ENCODE measurements around the gene MLLT10. TPM values are rescaled to one million over a fixed set of nuclear protein-coding genes. Genes with fewer than 3 reads are reported as not detected.
A peak's percentile ranks its signal among the peaks of the same experiment; 100 is the strongest.

The MLLT10 gene
- total RNA-seq, 1 experiment from 2014 or later: 72.3 TPM

DNA sequence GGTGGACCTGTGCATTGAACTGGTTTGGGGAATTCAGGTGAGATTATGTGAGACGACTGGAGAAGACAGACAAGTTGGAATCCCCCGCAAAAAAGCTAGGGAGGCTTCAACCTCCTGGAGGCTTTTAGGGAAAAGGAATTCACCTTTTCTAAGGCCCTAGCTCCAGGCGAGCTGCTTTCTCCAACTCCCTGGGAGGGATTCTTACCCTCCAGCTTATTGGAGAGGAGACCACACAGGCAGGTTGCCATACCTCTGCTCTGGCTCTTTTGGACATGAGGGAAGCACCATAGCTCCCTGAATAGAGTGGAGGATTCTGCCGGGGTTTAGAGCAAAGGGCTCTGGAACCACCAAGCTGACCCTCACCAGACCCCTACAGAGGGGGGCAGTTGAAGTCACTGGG, 213.8 kb downstream of the MLLT10 start:
- H3K18ac ChIP-seq (ENCODE audit: insufficient read length, low read depth, low read length): no peak overlapping the region
- Mint-ChIP-seq H3K27me3 (ENCODE audit: low read depth) (no peaks in the 10 kb centered on the region; the same call in 1 of the 2 replicates), H3K4me1 (peaks cover 58 to 69% of the 10 kb centered on the region in 2 experiments), H3K9me3 (no peaks in the 10 kb centered on the region), H3K27ac (peak overlapping the region; percentile 29 to 93 (median 75); a peak in 6 of 7 replicates), H3K4me3 (no peak overlapping the region), H3K36me3 (ENCODE audit: insufficient read depth in 1 of 3, low read depth in 3 of 3) (peaks cover 6 to 37% (median 27%) of the 10 kb centered on the region in 3 experiments)
- peaks cover 14% of the 10 kb centered on the region; the same call in 1 of the 2 replicates for H3K4me1 ChIP-seq (ENCODE audit: insufficient read depth, low read length)
- H3K79me2 ChIP-seq (ENCODE audit: insufficient read depth, low read length): no peaks in the 10 kb centered on the region; the same call in 1 of the 2 replicates
- no peak overlapping the region for H3K56ac ChIP-seq (ENCODE audit: insufficient read length, low read depth, low read length)
- no peak overlapping the region for H4K91ac ChIP-seq (ENCODE audit: insufficient read length, low read depth, low read length)
- H3K9ac ChIP-seq (ENCODE audit: extremely low read depth, insufficient read length, low read length): no peak overlapping the region
- H3K23me2 ChIP-seq (ENCODE audit: insufficient read length, low read depth, low read length, poor library complexity, severe bottlenecking): no peaks in the 10 kb centered on the region
- H2BK20ac ChIP-seq (ENCODE audit: low read depth, low read length, poor library complexity, severe bottlenecking): no peak overlapping the region
- no peak for DNase-seq
- H4K20me1 ChIP-seq (ENCODE audit: control insufficient read depth, insufficient read depth, insufficient read length): no peaks in the 10 kb centered on the region
- no peak overlapping the region for H3K4ac ChIP-seq (ENCODE audit: low read depth, low read length)
- no peaks in the 10 kb centered on the region for H3K9me3 ChIP-seq (ENCODE audit: control insufficient read depth, low read depth, low read length)
- WGBS (ENCODE audit: extremely low coverage, insufficient read length, low lambda C conversion rate): no CpG with 5 or more reads among the region's 4 CpGs
- H3K14ac ChIP-seq (ENCODE audit: insufficient read depth, low read length): no peak overlapping the region
- no peak overlapping the region for H2BK120ac ChIP-seq (ENCODE audit: low read depth, low read length, poor library complexity, severe bottlenecking)
- TF ChIP-seq, protein P1, sequence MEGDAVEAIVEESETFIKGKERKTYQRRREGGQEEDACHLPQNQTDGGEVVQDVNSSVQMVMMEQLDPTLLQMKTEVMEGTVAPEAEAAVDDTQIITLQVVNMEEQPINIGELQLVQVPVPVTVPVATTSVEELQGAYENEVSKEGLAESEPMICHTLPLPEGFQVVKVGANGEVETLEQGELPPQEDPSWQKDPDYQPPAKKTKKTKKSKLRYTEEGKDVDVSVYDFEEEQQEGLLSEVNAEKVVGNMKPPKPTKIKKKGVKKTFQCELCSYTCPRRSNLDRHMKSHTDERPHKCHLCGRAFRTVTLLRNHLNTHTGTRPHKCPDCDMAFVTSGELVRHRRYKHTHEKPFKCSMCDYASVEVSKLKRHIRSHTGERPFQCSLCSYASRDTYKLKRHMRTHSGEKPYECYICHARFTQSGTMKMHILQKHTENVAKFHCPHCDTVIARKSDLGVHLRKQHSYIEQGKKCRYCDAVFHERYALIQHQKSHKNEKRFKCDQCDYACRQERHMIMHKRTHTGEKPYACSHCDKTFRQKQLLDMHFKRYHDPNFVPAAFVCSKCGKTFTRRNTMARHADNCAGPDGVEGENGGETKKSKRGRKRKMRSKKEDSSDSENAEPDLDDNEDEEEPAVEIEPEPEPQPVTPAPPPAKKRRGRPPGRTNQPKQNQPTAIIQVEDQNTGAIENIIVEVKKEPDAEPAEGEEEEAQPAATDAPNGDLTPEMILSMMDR (conservative IDR thresholded peaks at IDR 0.05): no peak
- no peak overlapping the region for H4K8ac ChIP-seq (replicated peaks; ENCODE audit: insufficient read length, low read depth, low read length)
- no peak overlapping the region for H2AK5ac ChIP-seq (ENCODE audit: insufficient read length, low read length)
- no peak overlapping the region for H4K5ac ChIP-seq (ENCODE audit: insufficient read length, low read depth, low read length)
- H2BK5ac ChIP-seq (ENCODE audit: insufficient read length, low read length): no peak overlapping the region
- no peak overlapping the region for H3T11ph ChIP-seq (ENCODE audit: low read length)
- H2BK12ac ChIP-seq (ENCODE audit: insufficient read length, low read depth, low read length): no peak overlapping the region
- no peaks in the 10 kb centered on the region for H3K27me3 ChIP-seq (ENCODE audit: insufficient read depth, low read length)
- H3K27ac ChIP-seq (ENCODE audit: insufficient read length, low read depth, low read length): no peak overlapping the region
- H2BK15ac ChIP-seq (ENCODE audit: low read depth, low read length): no peak overlapping the region
- no peak overlapping the region for H3K4me2 ChIP-seq (ENCODE audit: insufficient read depth, insufficient read length, low read length)
- no peaks in the 10 kb centered on the region for H3K79me1 ChIP-seq (ENCODE audit: insufficient read depth, low read depth, low read length, poor library complexity, severe bottlenecking)
- no peak overlapping the region for H2AFZ ChIP-seq (ENCODE audit: low read length)
- H3K23ac ChIP-seq (ENCODE audit: insufficient read length, low read depth, low read length): no peak overlapping the region
